AG04450 (cell line): Measurements from ENCODE around the gene CUL3. TPM values are rescaled to one million over a fixed set of nuclear protein-coding genes. Genes with fewer than 3 reads are reported as not detected.

ENCODE experiments used
- CTCF ChIA-PET: fragments of 300-600, 350-600 bp; formaldehyde crosslinking; extraction: SDS; loops from one replicate; lab custom pipeline; 2022; ENCODE audit warnings: antibody characterized with exemption, inconsistent platforms; lab: Charles Lee
- POLR2A ChIA-PET: fragments of 350-600 bp; formaldehyde crosslinking; extraction: SDS; loops from one replicate; lab custom pipeline; 2021; ENCODE audit warnings: antibody characterized with exemption, inconsistent platforms; lab: Yijun Ruan, JAX
- DNase-seq: peaks from one replicate; pipeline ENCODE4 v3.0.0-alpha.2; 2011; ENCODE audit warnings: low read depth, low spot score
- H3K27ac ChIP-seq: one replicate; pipeline ENCODE4 v1.5.1; 2012; ENCODE audit warnings: low read depth, low read length, control low read depth
- H3K27me3 ChIP-seq: one replicate; pipeline ENCODE4 v1.6.0; 2012; ENCODE audit warnings: low read length; ENCODE audit not compliant: control insufficient read depth, insufficient read depth
- H3K4me3 ChIP-seq: 2 replicates; pipeline ENCODE4 v1.5.1; 2011; ENCODE audit warnings: mild to moderate bottlenecking, low read depth, low read length, control low read depth
- H3K9me3 ChIP-seq: 2 replicates; pipeline ENCODE4 v1.5.1; 2012; ENCODE audit warnings: low read length; ENCODE audit not compliant: control insufficient read depth, insufficient read depth
- polyA plus RNA-seq: library from polyadenylated mRNA; depleted of rRNA; stranded (reverse); fragments of >200 nt; gene quantifications from 2 replicates; pipeline ENCODE4 v1.2.3, GENCODE V29; 2011; rRNA removed
- TF ChIP-seq, protein P1 (sequence below): IDR thresholded peaks from 2 replicates; pipeline ENCODE4 v1.5.1; 2011; ENCODE audit warnings: low read depth, low read length, control low read depth, inconsistent platforms

CUL3 gene
- polyA plus RNA-seq, 1 experiment, result 57.3 TPM

DNA sequence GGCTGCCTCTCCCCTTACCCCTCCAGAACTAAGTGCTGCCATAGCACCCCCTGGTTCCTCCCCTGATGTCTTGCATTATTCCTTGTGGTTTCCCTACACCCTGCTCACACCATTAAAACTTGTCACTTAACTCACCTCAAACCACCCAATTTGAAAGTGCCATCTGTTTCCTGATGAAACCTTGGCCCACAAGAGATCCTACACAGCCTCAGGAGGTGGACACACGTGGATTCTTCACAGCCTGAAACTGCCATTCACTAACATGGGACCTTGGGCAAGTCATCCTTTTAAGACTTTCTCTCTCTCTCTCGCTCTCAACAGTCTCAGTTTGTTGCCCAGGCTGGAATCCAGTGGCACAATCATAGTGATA, 155.7 kb downstream of the CUL3 start:
- no peak for DNase-seq
- TF ChIP-seq, protein P1, sequence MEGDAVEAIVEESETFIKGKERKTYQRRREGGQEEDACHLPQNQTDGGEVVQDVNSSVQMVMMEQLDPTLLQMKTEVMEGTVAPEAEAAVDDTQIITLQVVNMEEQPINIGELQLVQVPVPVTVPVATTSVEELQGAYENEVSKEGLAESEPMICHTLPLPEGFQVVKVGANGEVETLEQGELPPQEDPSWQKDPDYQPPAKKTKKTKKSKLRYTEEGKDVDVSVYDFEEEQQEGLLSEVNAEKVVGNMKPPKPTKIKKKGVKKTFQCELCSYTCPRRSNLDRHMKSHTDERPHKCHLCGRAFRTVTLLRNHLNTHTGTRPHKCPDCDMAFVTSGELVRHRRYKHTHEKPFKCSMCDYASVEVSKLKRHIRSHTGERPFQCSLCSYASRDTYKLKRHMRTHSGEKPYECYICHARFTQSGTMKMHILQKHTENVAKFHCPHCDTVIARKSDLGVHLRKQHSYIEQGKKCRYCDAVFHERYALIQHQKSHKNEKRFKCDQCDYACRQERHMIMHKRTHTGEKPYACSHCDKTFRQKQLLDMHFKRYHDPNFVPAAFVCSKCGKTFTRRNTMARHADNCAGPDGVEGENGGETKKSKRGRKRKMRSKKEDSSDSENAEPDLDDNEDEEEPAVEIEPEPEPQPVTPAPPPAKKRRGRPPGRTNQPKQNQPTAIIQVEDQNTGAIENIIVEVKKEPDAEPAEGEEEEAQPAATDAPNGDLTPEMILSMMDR, result no peak
- POLR2A ChIA-PET, result no interaction called here
- no peaks in the 10 kb centered on the region for H3K27me3 ChIP-seq
- no peaks in the 10 kb centered on the region; the same call in 1 of the 2 replicates for H3K9me3 ChIP-seq
- no peak overlapping the region for H3K27ac ChIP-seq
- H3K4me3 ChIP-seq, result no peak overlapping the region
- CTCF ChIA-PET, result interaction anchor here (0.6 kb wide), 1 partner anchor 9 kb away, joined by 3 read pairs; no protein-coding TSS in a partner anchor

DNA sequence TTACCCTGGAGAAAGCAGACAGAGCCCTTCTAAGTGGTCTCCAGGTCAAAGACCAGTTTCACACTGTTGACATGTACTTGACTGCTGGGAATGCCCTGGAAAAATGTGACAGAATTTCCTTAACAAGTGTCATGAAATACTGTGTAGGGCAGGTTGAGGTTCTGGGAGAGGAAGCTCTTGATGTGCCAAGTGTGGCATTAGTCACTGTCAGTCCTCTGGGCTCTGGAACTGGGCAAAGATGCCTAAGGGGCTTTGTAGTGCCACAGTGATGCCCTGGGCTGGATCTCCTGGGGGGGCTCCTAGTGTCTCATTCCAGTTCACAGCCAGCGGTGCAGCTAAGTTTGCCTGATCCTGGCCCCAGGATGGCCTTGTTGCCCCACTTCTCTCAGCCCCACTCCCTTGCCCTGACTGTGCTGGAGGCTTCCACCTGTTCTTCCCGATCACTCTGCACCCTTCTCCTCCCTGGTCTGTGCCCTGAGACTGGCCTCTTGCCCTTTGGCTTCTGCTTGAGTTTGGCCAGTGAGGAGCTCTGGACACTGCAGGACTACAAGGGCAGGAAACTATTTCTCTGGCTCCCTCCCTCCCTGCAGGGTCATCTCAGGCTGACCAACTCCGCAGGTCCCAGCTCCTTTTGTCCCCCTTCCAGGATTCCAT, 156.2 kb downstream of the CUL3 start:
- Histone ChIP-seq H3K27me3 (no peaks in the 10 kb centered on the region), H3K27ac (no peak overlapping the region), H3K9me3 (no peaks in the 10 kb centered on the region; the same call in 1 of the 2 replicates), H3K4me3 (no peak overlapping the region)
- CTCF ChIA-PET, result interaction anchor here (0.6 kb wide), 1 partner anchor 10 kb away, joined by 3 read pairs; no protein-coding TSS in a partner anchor
- no peak for DNase-seq
- TF ChIP-seq, protein P1, result no peak
- POLR2A ChIA-PET, result no interaction called here

DNA sequence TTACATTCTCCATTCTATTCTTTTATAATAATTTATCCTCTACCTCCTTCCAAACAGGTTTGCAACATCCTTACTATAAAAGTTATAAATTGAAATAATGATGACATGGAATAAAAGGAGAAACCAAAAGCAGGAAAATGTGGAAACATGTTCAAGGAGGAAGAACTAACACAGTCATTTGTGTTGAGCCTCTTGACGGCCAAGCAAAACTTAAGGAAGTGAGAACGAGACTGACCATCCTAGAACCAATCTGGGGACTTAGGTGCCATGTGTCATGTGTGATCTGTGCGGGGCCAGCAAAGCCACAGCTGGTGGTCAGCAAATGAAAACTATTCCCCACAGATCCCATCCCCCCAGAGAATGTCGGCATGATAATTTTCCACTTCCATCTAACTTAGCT, 157.7 kb downstream of the CUL3 start:
- H3K9me3 ChIP-seq, result no peaks in the 10 kb centered on the region
- no peaks in the 10 kb centered on the region for H3K27me3 ChIP-seq
- H3K4me3 ChIP-seq, result no peak overlapping the region
- ChIA-PET POLR2A (no interaction called here), CTCF (no interaction called here)
- TF ChIP-seq, protein P1, result no peak
- H3K27ac ChIP-seq, result no peak overlapping the region
- no peak for DNase-seq

DNA sequence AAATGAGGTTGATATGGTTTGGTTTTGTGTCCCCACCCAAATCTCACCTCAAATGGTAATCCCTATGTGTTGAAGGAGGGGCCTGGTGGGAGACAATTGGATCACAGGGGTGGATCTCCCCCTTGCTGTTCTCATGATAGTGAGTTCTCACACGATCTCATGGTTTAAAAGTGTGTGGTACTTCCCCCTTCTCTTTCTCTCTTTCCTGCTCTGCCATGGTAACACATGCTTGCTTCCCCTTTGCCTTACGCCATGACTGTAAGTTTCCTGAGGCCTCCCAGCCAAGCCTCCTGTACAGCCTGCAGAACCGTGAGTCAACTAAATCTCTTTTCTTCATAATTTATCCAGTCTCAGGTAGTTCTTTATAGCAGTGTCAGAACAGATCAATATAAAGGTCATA, 158.5 kb downstream of the CUL3 start:
- no peak overlapping the region for H3K4me3 ChIP-seq
- TF ChIP-seq, protein P1, result no peak
- H3K27ac ChIP-seq, result no peak overlapping the region
- POLR2A ChIA-PET, result no interaction called here
- DNase-seq, result no peak
- H3K9me3 ChIP-seq, result no peaks in the 10 kb centered on the region
- no peaks in the 10 kb centered on the region for H3K27me3 ChIP-seq
- CTCF ChIA-PET, result no interaction called here

DNA sequence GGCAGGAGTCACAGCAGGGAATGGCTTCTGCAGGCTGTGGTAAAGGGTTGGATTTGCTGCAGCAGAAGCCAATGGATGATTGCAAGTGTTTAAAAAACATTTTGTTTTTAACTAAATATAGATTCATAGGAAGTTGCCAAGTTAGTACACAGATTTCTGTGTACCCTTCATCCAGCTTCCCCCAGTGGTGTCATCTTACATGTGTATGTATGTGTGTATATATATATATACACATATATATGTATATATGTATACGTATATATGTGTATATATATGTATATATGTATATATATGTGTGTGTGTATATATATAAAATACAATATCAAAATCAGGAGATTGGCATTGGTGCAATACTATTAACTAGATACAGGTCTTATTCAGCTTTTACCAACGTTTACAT, 164.1 kb downstream of the CUL3 start:
- TF ChIP-seq, protein P1, result no peak
- CTCF ChIA-PET, result no interaction called here
- Histone ChIP-seq H3K27ac (no peak overlapping the region), H3K9me3 (no peaks in the 10 kb centered on the region), H3K4me3 (no peak overlapping the region), H3K27me3 (no peaks in the 10 kb centered on the region)
- DNase-seq, result no peak
- POLR2A ChIA-PET, result no interaction called here

Other genes with a start within 250 kb of the CUL3 start
- gene FAM124B, start 183.3 kb downstream of the CUL3 start, polyA plus RNA-seq, result not detected in 2 replicates
- not detected in 2 replicates for gene CCDC195, start 131.0 kb upstream of the CUL3 start, polyA plus RNA-seq